Activated CD4-positive, alpha-beta T cell treated with anti-CD3 and anti-CD28 coated beads, Interleukin-2, amount 50 U/mL, for 4 hours (primary cell): ENCODE measurements around the gene STARD8.

Source experiments
- DNase-seq, 2 experiments: peaks; one replicate each; pipeline ENCODE4 v3.0.0-alpha.2; 2020

The STARD8 gene

GRCh38 chrX:68693481-68694434, 46.3 kb downstream of the STARD8 start:
- DNase-seq = no peak

- no peak for DNase-seq
Observed at GRCh38 chrX:68694435-68695205, 47.2 kb downstream of the STARD8 start.

- DNase-seq = no peak
Observed at GRCh38 chrX:68695206-68695845, 47.9 kb downstream of the STARD8 start.

- DNase-seq = no peak
Observed at GRCh38 chrX:68696267-68696990, 49.0 kb downstream of the STARD8 start.

- no peak for DNase-seq
Observed at GRCh38 chrX:68697036-68697435, 49.6 kb downstream of the STARD8 start.

GRCh38 chrX:68697465-68698125, 50.1 kb downstream of the STARD8 start:
- no peak for DNase-seq

- DNase-seq = no peak
Observed at GRCh38 chrX:68698942-68699341, 51.5 kb downstream of the STARD8 start.

GRCh38 chrX:68699960-68700746, 52.7 kb downstream of the STARD8 start:
- DNase-seq = no peak

- DNase-seq = no peak
Observed at GRCh38 chrX:68703369-68703768, 55.9 kb downstream of the STARD8 start.

- no peak for DNase-seq
Observed at GRCh38 chrX:68703846-68704245, 56.4 kb downstream of the STARD8 start.

- DNase-seq = no peak
Observed at GRCh38 chrX:68705986-68706385, 58.5 kb downstream of the STARD8 start.

- no peak for DNase-seq
Observed at GRCh38 chrX:68708503-68709290, 61.2 kb downstream of the STARD8 start.

- DNase-seq = no peak
Observed at GRCh38 chrX:68710870-68711576, 63.6 kb downstream of the STARD8 start.

- DNase-seq = no peak
Observed at GRCh38 chrX:68711845-68712244, 64.4 kb downstream of the STARD8 start.

- no peak for DNase-seq
Observed at GRCh38 chrX:68714856-68715255, 67.4 kb downstream of the STARD8 start.

- DNase-seq = no peak
Observed at GRCh38 chrX:68717196-68717595, 69.7 kb downstream of the STARD8 start.

- no peak for DNase-seq
Observed at GRCh38 chrX:68717663-68718442, 70.4 kb downstream of the STARD8 start.

- no peak for DNase-seq
Observed at GRCh38 chrX:68718443-68718820, 71.0 kb downstream of the STARD8 start.
